OCI-LY7 (cell line): Measurements from ENCODE around the gene TP63. TPM values are rescaled to one million over a fixed set of nuclear protein-coding genes. Genes with fewer than 3 reads are reported as not detected.
A peak's percentile ranks its signal among the peaks of the same experiment; 100 is the strongest.

Experiments
- BruUV-seq: library from RNA; stranded (reverse); fragments of 400-500 nt; replicated peaks from 2 replicates; lab custom pipeline; 2021; lab: Mats Ljungman, UMichigan
- CTCF ChIA-PET: fragments of 300-600 bp; sonication (Branson Sonifier 250); formaldehyde crosslinking; loops from one replicate; lab custom pipeline; 2022; ENCODE audit warnings: antibody characterized with exemption; ENCODE audit not compliant: unreplicated experiment; lab: Charles Lee
- POLR2A ChIA-PET: fragments of 300-600 bp; sonication (Branson Sonifier 250); formaldehyde crosslinking; loops from one replicate; lab custom pipeline; 2022; ENCODE audit warnings: antibody characterized with exemption; lab: Charles Lee
- DNase-seq: peaks from one replicate; pipeline ENCODE4 v3.0.0-alpha.2; 2015; ENCODE audit warnings: low spot score
- H2AFZ ChIP-seq: fragments of 200-600 bp; sonication (generic), shearing (Covaris generic); 2 replicates; pipeline ENCODE4 v1.6.1; 2014; ENCODE audit warnings: mild to moderate bottlenecking, antibody characterized with exemption, low read length, moderate library complexity
- H3K27ac ChIP-seq: fragments of 200-600 bp; sonication (generic); 2 replicates; pipeline ENCODE4 v1.5.1; 2014; ENCODE audit warnings: mixed run types, low read depth, mild to moderate bottlenecking, moderate library complexity, low read length, inconsistent platforms; ENCODE audit not compliant: poor library complexity, severe bottlenecking
- H3K36me3 ChIP-seq: fragments of 200-600 bp; sonication (generic); 2 replicates; pipeline ENCODE4 v1.6.1; 2014; ENCODE audit warnings: mild to moderate bottlenecking, antibody characterized with exemption, low read length, moderate library complexity, mixed read lengths; ENCODE audit not compliant: insufficient read depth
- H3K4me1 ChIP-seq: fragments of 200-600 bp; sonication (generic); 2 replicates; pipeline ENCODE4 v1.5.1; 2014; ENCODE audit warnings: mild to moderate bottlenecking, low read length; ENCODE audit not compliant: insufficient read depth, poor library complexity, severe bottlenecking
- H3K4me2 ChIP-seq: fragments of 200-600 bp; sonication (generic); 2 replicates; pipeline ENCODE4 v1.6.1; 2014; ENCODE audit warnings: mild to moderate bottlenecking, low read length
- H3K4me3 ChIP-seq: fragments of 200-600 bp; sonication (generic); 2 replicates; pipeline ENCODE4 v1.5.1; 2014; ENCODE audit warnings: mild to moderate bottlenecking, low read depth, low read length; ENCODE audit not compliant: poor library complexity, severe bottlenecking
- H3K79me2 ChIP-seq: fragments of 200-600 bp; sonication (generic); 2 replicates; pipeline ENCODE4 v1.6.1; 2016; ENCODE audit warnings: low read depth, mild to moderate bottlenecking, low read length, moderate library complexity, mixed read lengths; ENCODE audit not compliant: insufficient read depth
- H3K9me2 ChIP-seq: fragments of 200-600 bp; sonication (generic); 2 replicates; pipeline ENCODE4 v1.6.1; 2016; ENCODE audit warnings: mild to moderate bottlenecking, low read length, mixed read lengths; ENCODE audit not compliant: insufficient read depth
- H3K9me3 ChIP-seq: fragments of 200-600 bp; sonication (generic); 2 replicates; pipeline ENCODE4 v1.6.1; 2014; ENCODE audit warnings: mild to moderate bottlenecking, mixed run types, low read length, mixed read lengths
- H4K20me1 ChIP-seq: fragments of 200-600 bp; sonication (generic); 2 replicates; pipeline ENCODE4 v1.6.1; 2014; ENCODE audit warnings: mild to moderate bottlenecking, antibody characterized with exemption, low read length, moderate library complexity, mixed read lengths; ENCODE audit not compliant: insufficient read depth
- CTCF ChIP-seq: fragments of 200-600 bp; sonication (generic); conservative IDR thresholded peaks from 2 replicates; pipeline ENCODE4 v1.5.1; 2014; ENCODE audit warnings: mild to moderate bottlenecking, antibody characterized with exemption, low read length, moderate library complexity, mixed read lengths
- EZH2phosphoT487 ChIP-seq: fragments of 200-600 bp; sonication (generic); IDR thresholded peaks from 2 replicates; pipeline ENCODE4 v1.6.1; 2018; ENCODE audit warnings: low read depth, borderline replicate concordance, mild to moderate bottlenecking, mixed run types, antibody characterized with exemption, low read length, moderate library complexity, mixed read lengths
- intact Hi-C: fragments of 100-400 bp; cut with micrococcal nuclease; formaldehyde crosslinking; loops from one replicate; pipeline ENCODE4 v1.10.0; 2022; ENCODE audit not compliant: unreplicated experiment
- total RNA-seq, 2 experiments: library from RNA; depleted of rRNA in 1 of 2; stranded (reverse); fragments of >200 nt in 1 of 2; shearing (Covaris generic) in 1 of 2; gene quantifications; 2 replicates each; pipeline ENCODE4 v1.2.3, GENCODE V29; 2014 to 2022

The TP63 gene
- total RNA-seq, 2 experiments from 2014 or later: 0.16 to 1.1 TPM

GRCh38 chr3:189845069-189845468, 213.9 kb downstream of the TP63 start:
- no peak overlapping the region for H3K4me3 ChIP-seq
- DNase-seq: peak; percentile 56
- no TSS peak for BruUV-seq
- no peaks in the 10 kb centered on the region for H3K9me2 ChIP-seq
- ChIA-PET POLR2A (interaction anchor here (1.1 to 1.3 kb wide), 2 partner anchors 22 to 205 kb away, joined by 3 to 4 read pairs; no protein-coding TSS in a partner anchor), CTCF (no interaction called here)
- no peaks in the 10 kb centered on the region for H3K79me2 ChIP-seq
- no peaks in the 10 kb centered on the region for H4K20me1 ChIP-seq
- H3K27ac ChIP-seq: peak overlapping the region; percentile 48
- no peaks in the 10 kb centered on the region for H3K36me3 ChIP-seq
- TF ChIP-seq CTCF (no peak), EZH2phosphoT487 (no peak)
- H3K9me3 ChIP-seq: no peaks in the 10 kb centered on the region
- peaks cover 19% of the 10 kb centered on the region for H3K4me1 ChIP-seq
- intact Hi-C loops: no loop called here
- peak overlapping the region; percentile 55 for H3K4me2 ChIP-seq
- peak overlapping the region; percentile 58 for H2AFZ ChIP-seq

- no peak overlapping the region for H2AFZ ChIP-seq
- intact Hi-C loops: no loop called here
- H3K4me1 ChIP-seq: peaks cover 19% of the 10 kb centered on the region
- no peaks in the 10 kb centered on the region for H4K20me1 ChIP-seq
- H3K4me3 ChIP-seq: no peak overlapping the region
- no peaks in the 10 kb centered on the region for H3K36me3 ChIP-seq
- no peak for DNase-seq
- TF ChIP-seq CTCF (no peak), EZH2phosphoT487 (no peak)
- POLR2A ChIA-PET: interaction anchor here (0.6 kb wide), 1 partner anchor 185 kb away, joined by 5 read pairs; no protein-coding TSS in a partner anchor
- H3K4me2 ChIP-seq: no peak overlapping the region
- no peaks in the 10 kb centered on the region for H3K79me2 ChIP-seq
- no peak overlapping the region for H3K27ac ChIP-seq
- no peaks in the 10 kb centered on the region for H3K9me2 ChIP-seq
- H3K9me3 ChIP-seq: no peaks in the 10 kb centered on the region
- BruUV-seq: no TSS peak
- CTCF ChIA-PET: no interaction called here
Observed at GRCh38 chr3:189848395-189849040, 217.3 kb downstream of the TP63 start.

GRCh38 chr3:189849262-189849661, 218.1 kb downstream of the TP63 start:
- TF ChIP-seq EZH2phosphoT487 (no peak), CTCF (no peak)
- H3K79me2 ChIP-seq: no peaks in the 10 kb centered on the region
- peaks cover 19% of the 10 kb centered on the region for H3K4me1 ChIP-seq
- H3K27ac ChIP-seq: no peak overlapping the region
- H2AFZ ChIP-seq: no peak overlapping the region
- CTCF ChIA-PET: no interaction called here
- no peaks in the 10 kb centered on the region for H3K9me2 ChIP-seq
- H3K4me2 ChIP-seq: no peak overlapping the region
- H4K20me1 ChIP-seq: no peaks in the 10 kb centered on the region
- H3K4me3 ChIP-seq: no peak overlapping the region
- POLR2A ChIA-PET: interaction anchor here (0.7 kb wide), 1 partner anchor 230 kb away, joined by 3 read pairs; no protein-coding TSS in a partner anchor
- H3K36me3 ChIP-seq: no peaks in the 10 kb centered on the region
- DNase-seq: no peak
- intact Hi-C loops: no loop called here
- H3K9me3 ChIP-seq: no peaks in the 10 kb centered on the region
- BruUV-seq: no TSS peak
